Neutrophil (primary cell): ENCODE data around the gene BDKRB2.

Source experiments
- H3K27ac ChIP-seq: fragments of 200-600 bp; sonication (generic); 2 replicates; pipeline ENCODE4 v1.5.1; 2016; ENCODE audit warnings: mild to moderate bottlenecking, moderate library complexity
- H3K27me3 ChIP-seq: fragments of 200-600 bp; sonication (generic); 2 replicates; pipeline ENCODE4 v1.6.0; 2016; ENCODE audit warnings: mild to moderate bottlenecking
- H3K36me3 ChIP-seq: fragments of 200-600 bp; sonication (generic); 2 replicates; pipeline ENCODE4 v1.5.1; 2017
- H3K4me1 ChIP-seq, 2 experiments: fragments of 200-600 bp in 1 of 2; sonication (generic) in 1 of 2; 1 replicate in 1 of 2; 2 replicates in 1 of 2; pipeline versions ENCODE4 v1.5.1 to v1.6.1; 2013 to 2016; ENCODE audit warnings: low read depth in 1 of 2, low read length in 1 of 2, mild to moderate bottlenecking in 1 of 2, moderate library complexity in 1 of 2; ENCODE audit not compliant: control insufficient read depth in 1 of 2, insufficient read depth in 1 of 2
- H3K4me3 ChIP-seq, 2 experiments: fragments of 200-600 bp in 1 of 2; sonication (generic) in 1 of 2; 1 replicate in 1 of 2; 2 replicates in 1 of 2; pipeline ENCODE4 v1.5.1; 2013 to 2016; ENCODE audit warnings: low read depth in 1 of 2, low read length in 1 of 2, mild to moderate bottlenecking in 1 of 2, moderate library complexity in 1 of 2
- H3K9me3 ChIP-seq: fragments of 200-600 bp; sonication (generic); 2 replicates; pipeline ENCODE4 v1.5.1; 2016
- TF ChIP-seq, protein P1 (sequence below): fragments of 200-600 bp; sonication (generic); IDR thresholded peaks from 2 replicates; pipeline ENCODE4 v1.5.1; 2016; ENCODE audit warnings: antibody characterized with exemption

The BDKRB2 gene

DNA sequence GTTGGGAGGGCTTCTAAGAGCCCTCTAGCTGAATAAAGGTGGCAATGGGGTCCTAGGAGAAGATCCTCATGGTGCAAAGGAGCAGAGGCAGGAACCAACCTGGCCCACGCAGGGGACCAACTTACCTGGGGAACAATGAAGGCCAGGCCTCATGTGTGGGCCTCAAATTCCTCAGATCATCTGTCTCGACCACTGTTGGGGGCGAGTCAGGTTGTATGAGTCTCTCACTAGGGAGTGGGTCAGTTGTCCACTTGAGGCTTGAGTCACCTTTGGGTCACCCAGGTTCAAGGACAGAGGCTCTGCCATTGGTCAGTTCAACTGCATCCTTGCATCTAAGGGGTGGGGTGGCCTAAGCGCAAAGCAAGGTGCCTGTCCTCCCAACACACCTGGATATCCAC, 43.7 kb upstream of the BDKRB2 start:
- Histone ChIP-seq H3K4me1 (peaks cover 0 to 10% of the 10 kb centered on the region in 2 experiments), H3K27ac (no peak overlapping the region), H3K4me3 (no peak overlapping the region), H3K36me3 (no peaks in the 10 kb centered on the region), H3K27me3 (no peaks in the 10 kb centered on the region), H3K9me3 (no peaks in the 10 kb centered on the region)
- TF ChIP-seq, protein P1, sequence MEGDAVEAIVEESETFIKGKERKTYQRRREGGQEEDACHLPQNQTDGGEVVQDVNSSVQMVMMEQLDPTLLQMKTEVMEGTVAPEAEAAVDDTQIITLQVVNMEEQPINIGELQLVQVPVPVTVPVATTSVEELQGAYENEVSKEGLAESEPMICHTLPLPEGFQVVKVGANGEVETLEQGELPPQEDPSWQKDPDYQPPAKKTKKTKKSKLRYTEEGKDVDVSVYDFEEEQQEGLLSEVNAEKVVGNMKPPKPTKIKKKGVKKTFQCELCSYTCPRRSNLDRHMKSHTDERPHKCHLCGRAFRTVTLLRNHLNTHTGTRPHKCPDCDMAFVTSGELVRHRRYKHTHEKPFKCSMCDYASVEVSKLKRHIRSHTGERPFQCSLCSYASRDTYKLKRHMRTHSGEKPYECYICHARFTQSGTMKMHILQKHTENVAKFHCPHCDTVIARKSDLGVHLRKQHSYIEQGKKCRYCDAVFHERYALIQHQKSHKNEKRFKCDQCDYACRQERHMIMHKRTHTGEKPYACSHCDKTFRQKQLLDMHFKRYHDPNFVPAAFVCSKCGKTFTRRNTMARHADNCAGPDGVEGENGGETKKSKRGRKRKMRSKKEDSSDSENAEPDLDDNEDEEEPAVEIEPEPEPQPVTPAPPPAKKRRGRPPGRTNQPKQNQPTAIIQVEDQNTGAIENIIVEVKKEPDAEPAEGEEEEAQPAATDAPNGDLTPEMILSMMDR, result no peak

DNA sequence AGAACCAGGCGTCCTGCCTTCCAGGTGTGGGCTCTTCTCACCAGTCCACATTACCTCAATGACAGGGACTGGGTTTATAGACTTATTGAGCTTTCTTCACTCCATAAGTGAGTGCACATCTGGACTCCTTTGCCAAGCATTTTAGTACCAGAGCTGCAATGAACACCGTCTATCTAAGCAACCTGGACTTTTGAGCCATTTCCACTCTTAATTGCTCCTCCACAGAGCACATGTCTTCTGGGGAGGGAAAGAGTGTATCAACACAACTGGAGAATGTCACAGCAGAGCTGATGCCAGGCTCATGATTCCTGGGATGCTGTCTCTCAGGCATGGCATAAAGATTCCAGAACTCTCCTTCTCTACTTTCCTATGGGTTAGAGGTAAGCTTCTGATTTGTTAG, 43.0 kb upstream of the BDKRB2 start:
- H3K27me3 ChIP-seq, result no peaks in the 10 kb centered on the region
- H3K4me3 ChIP-seq, result no peak overlapping the region
- no peaks in the 10 kb centered on the region for H3K36me3 ChIP-seq

DNA sequence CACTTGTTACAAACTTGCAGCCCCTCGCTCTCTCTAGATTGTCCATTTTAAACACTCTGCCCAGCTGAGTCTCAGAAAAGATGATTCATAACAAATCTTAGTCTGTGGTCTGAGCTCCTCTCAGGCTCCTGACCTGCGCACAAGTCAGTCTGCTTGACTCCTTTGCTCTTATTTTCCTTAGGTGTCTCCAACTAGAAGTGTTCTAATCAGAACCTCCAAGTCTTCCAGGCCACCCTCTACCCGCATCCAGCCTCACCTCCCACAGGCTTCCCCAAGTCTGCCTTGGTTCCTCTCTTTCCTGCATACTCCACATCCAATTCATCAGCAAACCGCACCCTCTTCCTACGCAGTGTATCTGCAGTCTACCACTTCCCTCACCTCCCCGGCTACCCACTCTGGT, 42.4 kb upstream of the BDKRB2 start:
- TF ChIP-seq, protein P1, result no peak
- no peaks in the 10 kb centered on the region for H3K9me3 ChIP-seq

More for the DNA sequence above, 43.0 kb upstream of the BDKRB2 start:
- TF ChIP-seq, protein P1, result no peak
- Histone ChIP-seq H3K4me1 (peaks cover 0 to 15% of the 10 kb centered on the region in 2 experiments), H3K9me3 (no peaks in the 10 kb centered on the region), H3K27ac (no peak overlapping the region)

DNA sequence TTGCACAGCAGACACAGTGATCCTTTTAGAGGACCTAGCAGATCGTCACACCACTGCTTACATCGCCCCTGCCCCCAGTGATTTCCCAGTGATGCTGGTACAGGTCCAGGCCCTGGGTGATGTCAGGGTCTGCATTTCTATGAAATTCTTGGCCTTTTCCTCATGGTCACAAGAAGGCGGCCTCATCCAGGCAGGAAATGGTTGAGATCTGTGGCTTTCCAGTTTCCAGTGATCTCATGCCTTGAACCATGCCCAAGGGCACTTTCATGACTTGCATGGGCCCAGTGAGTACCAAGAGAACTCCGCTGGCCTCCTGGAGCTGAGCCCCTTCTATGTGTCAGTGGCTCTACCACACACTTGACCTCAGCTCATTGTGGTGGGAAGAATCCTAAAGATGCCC, 41.9 kb upstream of the BDKRB2 start:
- TF ChIP-seq, protein P1, result no peak
- Histone ChIP-seq H3K27ac (no peak overlapping the region), H3K9me3 (no peaks in the 10 kb centered on the region), H3K36me3 (no peaks in the 10 kb centered on the region), H3K27me3 (no peaks in the 10 kb centered on the region), H3K4me1 (peaks cover 0 to 15% of the 10 kb centered on the region in 2 experiments), H3K4me3 (no peak overlapping the region)

More for the DNA sequence above, 42.4 kb upstream of the BDKRB2 start:
- Histone ChIP-seq H3K27me3 (no peaks in the 10 kb centered on the region), H3K36me3 (no peaks in the 10 kb centered on the region), H3K4me1 (peaks cover 0 to 15% of the 10 kb centered on the region in 2 experiments), H3K27ac (no peak overlapping the region), H3K4me3 (no peak overlapping the region)

DNA sequence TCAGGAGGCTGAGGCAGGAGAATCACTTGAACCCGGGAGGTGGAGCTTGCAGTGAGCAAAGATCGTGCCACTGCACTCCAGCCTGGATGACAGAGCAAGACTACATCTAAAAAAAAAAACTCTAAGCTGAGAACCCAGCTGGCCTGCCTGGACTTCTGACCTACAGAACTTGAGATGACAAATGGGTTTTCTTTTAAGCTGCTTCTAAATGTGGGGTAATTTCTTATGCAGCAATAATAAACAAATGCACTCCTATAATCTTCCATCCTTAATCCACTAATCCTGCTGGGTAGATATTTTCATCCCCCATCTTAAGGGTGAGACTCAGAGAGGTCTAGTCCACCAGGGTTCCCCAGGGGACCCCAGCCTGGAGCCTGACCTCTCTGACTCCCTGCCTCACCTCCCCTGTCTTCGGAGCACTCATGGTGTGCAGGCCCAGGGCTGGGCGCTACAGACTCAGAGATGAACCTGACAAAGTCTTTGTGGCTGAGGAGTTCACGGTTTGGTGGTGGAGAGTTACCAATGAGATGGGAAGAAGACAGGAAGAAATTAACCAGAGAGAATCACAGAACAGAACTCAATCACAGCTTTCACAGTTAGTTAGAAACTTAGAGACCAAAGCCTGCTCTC, 39.7 kb upstream of the BDKRB2 start:
- H3K27ac ChIP-seq, result no peak overlapping the region
- no peaks in the 10 kb centered on the region for H3K27me3 ChIP-seq
- H3K4me1 ChIP-seq, result peaks cover 0 to 13% of the 10 kb centered on the region in 2 experiments
- H3K4me3 ChIP-seq, result no peak overlapping the region
- no peaks in the 10 kb centered on the region for H3K9me3 ChIP-seq
- H3K36me3 ChIP-seq, result no peaks in the 10 kb centered on the region
- TF ChIP-seq, protein P1, result no peak
